RPMI7951 (cell line): ENCODE data around the gene BABAM2. TPM values are rescaled to one million over a fixed set of nuclear protein-coding genes. Genes with fewer than 3 reads are reported as not detected.
"Not testable (repeated sequence)": the region's sequence is repeated elsewhere in the genome, so short reads cannot be mapped to it uniquely, and the experiment has no call there.

ENCODE experiments used
- DNase-seq: peaks from one replicate; pipeline ENCODE4 v3.0.0-alpha.2; 2012; ENCODE audit warnings: low read depth
- total RNA-seq: library from RNA; depleted of rRNA; stranded (reverse); fragments of >200 nt; shearing (Covaris generic); gene quantifications from 2 replicates; pipeline ENCODE4 v1.2.3, GENCODE V29; 2014; rRNA removed

BABAM2 gene
- 41.7 and 54.7 TPM in 2 replicates for total RNA-seq

DNA sequence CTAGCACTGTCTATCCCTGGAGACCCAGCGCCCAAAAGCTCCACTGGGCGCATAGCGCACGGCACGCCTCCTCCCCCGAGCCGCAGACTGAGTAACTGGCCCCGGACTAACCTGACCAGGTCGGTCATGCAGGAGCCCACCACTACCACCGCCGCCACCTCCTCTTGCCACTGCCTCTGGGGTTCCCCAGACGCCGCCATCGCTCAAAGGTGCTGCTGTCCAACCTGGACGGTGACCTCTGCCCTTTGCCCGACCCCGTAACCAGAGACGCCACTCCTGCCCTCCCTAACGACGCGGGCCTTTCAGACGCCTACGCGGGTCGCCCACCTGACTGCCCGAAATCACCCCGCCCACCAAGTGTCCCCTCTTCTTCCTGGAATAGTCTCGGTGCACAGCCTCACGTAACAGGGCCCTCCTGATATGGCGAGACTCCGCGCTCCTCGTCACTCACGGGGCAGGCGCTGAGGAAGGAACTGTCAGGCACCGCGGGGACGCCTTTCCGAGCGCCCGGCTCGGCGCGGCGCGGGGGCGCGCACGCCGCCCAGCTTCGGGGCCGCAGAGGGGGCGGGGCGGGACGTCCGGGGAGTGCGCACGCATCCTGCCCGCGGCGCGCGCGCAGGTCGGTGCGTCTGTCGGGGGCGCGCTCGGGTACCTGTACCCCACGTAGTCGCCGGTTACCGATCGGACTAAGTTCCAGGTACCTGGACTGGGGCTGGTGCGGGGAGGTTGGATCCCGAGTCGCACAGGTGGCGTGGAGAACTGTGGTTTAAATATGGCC is at the start of gene BABAM2, which contains the start of gene RBKS:
TSS of gene BABAM2 (plus strand) at position 584 of the 778 bp plus-strand sequence. CDS start 3,828 bp downstream, outside the sequence.
TSS of gene RBKS (minus strand) at position 242 of the 778 bp plus-strand sequence. CDS start at position 200, 42 bp downstream.
- peak; percentile 85 for DNase-seq

DNA sequence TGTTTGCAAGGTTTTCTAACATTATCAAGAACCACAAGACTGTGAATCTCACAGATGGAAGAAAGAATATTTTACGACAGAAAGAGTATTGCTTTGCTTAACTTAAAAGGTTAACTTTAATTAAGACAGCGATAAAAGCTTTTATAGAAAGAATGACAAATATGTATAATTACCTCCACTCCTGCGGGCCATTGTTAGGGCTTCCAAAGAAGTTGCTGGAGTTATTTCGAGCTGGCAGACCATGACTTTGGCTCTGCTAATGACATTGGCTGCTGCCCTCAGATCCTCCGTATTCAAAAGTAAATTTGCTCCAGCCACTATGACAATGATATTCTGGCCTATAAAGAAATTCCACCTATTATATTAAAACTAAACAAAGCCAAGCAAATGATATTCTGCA is 47.6 kb upstream of the BABAM2 start:
- no peak for DNase-seq

DNA sequence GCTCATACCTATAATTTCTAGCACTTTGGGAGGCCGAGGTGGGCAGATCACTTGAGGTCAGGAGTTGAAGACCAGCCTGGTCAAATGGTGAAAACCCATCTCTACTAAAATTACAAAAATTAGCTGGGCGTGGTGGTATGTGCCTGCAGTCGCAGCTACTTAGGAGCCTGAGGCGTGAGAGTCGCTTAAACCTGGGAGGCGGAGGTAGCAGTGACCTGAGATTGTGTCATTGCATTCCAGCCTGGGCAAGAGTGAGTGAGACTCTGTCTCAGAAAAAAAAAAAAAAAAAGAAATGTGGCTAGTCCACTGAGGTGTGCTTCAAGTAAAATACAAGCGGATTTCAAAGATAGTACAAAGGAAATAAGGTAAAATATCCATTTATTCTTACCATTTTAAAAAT is 46.5 kb upstream of the BABAM2 start:
- DNase-seq: no peak

DNA sequence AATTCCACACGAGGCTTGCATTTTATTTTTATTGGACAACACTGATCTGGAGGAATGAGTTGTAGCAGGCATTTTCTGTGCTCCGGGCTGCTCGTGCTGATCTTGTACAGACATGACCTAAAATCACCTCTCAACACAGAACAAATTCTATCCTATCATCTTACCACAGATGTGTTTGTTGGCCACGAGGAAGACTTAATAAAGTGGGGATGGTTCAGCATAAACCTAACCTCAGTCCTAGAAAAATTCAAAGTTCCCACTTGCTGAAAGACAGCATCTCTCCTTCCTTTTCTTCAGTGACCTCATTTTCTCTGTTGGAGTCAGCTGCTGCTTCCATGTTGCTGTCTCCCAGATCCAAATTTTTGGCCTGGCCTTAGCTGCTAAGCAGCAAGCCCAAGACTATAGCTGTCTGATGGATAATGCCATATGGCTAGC is 45.7 kb upstream of the BABAM2 start:
- DNase-seq: no peak

DNA sequence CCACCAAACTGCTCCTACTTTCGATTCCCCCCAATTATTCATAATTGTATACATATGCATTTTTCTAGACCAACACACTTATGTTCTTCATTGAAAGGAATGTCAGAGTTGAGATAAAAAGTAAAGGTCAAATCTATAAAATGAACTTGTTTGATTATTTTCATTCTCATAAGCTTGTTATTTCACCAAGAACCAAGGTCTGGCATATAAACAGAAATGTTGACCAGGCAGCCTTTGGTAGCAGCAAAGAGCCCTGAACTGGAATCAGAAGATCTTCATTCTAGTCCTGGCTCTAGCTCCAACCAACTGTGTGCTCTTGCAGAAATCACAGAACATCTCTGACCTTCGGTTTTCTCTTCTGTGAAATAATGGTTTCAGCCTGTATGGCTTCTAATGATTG is 43.2 kb upstream of the BABAM2 start:
- no peak for DNase-seq

DNA sequence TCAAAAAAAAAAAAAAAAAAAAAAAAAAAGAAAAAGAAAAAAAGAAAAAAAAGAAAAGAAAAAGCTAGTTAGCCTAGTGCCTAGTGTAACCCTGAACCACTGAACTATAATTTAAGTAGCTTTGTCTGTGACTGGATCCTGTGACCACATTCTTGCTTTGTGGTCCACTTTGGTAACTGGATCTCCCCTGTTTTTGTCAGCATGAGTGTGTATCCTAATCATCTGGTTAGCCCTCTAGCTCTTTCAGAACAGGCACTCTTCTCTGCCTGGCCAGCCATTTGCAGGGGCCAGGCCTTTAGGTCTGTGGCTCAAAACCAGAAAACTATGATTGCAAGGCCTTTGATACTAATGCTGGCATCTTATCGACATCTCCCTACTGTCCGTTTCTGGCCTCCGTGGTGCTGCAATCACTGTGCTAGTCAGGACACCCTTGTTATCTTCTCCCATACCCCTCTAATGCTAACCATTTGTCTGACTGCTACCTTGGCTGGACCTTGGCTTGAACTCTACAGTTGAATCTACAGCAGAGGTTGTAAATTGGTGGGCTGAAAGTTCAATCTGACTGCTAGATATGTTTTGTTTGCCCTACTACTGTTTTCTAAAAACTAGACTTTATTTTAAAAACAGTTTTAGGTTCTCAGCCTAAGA is 40.8 kb upstream of the BABAM2 start:
- peak; percentile 68 for DNase-seq

DNA sequence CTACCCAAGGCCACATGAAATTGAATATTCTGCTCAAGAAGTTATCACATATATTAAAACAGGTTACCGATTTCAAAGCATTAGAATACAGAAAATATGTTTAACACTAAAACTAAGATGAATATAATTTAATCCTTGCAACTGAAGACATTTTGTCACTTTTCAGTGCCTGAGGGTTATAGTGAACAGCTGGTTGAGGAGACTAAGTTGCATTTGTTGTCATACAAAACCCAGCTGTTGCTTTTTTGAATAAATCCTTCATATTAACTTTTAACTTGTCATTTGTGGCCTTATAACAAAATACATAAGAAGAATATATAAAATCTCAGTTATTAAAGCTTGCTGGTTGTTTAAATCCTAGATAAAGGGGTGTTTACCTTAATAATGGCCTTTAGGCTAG is 37.8 kb upstream of the BABAM2 start:
- no peak for DNase-seq

DNA sequence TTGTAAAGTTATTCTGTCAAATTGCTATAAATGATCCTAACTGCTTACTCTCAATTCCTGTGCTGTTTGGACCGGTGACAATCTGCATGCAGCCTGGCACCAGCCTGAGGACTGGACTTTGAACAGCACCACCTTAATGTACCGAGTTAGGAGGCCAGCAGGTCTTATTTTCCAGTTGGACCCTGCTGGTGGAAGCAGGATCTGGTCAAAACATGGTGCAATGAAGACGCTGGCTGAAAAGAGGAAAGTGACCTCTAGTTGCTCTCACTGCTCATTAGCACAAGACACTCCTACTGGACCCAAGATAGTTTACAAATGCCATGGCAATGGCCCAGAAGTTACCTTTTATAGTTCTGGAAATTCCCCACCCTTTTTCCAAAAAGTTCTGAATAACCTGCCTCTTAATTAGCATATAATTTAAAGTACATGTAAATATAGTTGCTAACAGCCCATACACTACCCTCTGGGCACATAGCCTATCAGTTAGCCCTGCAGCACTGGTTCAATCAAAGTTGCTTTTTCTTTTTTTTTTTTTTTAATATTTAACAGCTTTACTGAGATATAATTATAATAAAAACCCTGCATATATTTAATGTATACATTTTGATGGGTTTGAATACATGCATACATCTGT is 36.2 kb upstream of the BABAM2 start:
- no peak for DNase-seq

DNA sequence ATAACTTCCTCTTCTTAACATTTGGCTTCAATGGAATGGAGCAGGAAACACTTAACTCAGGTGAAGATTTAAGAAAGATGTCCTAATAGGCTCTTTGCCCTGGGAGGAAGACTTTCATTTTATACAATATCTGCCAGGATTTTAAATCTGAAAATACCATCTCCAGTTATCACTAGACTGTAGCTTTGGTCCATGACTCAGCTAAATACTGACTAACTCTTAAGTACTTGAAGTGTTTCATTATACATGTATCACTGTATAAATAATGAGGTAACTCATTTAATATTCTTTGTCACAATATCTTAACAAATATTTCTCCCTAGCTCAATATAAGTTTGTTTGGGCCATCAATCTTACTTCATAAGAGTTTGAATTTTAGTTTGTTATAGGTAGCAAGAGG is 35.1 kb upstream of the BABAM2 start:
- peak; percentile 37 for DNase-seq

DNA sequence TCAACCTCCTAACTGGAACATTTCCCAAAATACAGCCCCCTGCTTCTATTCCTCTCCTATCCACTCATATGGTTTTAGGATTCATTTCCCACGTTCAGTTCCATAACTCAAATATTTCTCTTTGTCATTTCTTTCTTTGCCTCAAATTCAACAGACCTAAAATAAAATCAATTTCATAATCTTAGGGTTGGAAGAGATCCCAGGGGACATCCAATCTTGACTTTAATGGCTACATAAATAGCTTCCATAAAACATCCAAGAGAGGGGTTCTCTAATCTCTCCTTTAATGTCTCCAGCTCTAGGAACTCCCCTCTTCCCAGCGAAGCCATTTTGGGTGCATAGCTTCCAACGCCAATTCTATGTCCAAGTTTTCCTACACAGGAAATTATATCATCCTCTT is 34.1 kb upstream of the BABAM2 start:
- no peak for DNase-seq

DNA sequence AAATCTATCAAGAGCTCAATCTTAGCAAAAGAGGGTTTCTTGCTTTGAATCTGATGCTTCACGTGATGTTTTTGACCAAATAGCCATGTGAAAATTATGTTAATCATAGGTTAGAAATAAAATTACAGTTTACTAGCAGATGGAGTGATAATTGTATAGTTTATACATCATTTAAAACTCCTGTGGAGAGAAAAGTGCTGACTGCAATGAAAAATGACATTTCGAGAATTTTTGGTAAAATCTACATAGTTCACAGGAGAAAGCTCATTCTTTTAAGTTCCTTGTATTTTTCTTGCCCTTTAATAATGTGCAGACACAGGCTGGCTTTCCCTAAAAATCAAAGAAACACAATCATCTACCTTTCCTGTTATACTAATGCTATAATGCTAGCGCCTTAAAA is 33.6 kb upstream of the BABAM2 start:
- DNase-seq: no peak

DNA sequence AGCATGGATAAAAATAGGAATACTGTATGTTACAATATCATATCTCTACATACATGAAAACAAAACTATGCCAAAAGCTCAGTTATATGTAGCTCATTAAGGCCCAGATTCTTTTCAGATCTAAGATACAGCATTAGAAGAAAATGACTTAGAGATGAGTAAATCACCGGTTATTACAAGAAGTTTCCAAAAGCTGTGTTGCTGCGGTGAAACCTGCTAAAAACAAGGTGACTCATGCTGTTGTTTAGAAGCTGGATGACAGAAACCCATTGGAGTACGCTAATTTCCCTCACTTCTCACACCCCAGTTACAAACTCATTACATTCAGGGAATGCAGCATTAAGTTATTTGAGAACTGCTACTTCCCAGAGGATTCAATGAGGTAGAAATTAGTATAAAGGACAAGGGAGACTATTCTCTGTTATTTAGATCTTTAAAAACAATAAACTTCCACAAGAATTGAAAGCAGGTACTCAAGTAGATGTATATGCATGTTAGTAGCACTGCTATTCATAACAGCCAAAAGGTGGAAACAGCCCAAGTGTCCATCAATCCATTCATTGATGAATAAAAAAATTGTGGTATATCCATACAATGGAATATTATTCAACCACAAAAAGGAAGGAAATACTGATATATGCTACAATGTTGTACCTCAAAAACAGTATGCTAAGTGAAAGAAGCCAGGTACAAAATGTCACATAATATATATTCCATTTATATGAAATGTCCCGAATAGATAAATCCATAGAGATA is 32.9 kb upstream of the BABAM2 start:
- DNase-seq: peak; percentile 73

DNA sequence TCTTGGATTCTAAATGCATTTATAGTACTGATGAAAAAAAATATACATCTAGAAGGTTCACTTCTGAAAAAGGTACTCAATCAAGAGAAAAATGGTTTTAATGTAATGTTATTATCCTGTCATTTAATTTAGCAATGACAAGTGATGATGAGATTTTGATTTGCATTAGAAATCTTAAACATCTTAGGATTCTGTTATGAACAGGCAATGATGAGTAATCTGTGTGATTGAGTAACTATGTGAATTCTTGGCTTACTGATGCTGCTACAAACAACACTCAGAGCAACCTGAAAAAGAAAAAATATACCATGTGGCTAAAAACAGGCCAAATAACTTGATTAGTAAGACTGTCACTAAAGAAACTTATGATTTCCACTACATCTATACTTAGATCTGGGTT is 30.4 kb upstream of the BABAM2 start:
- DNase-seq: peak; percentile 50

DNA sequence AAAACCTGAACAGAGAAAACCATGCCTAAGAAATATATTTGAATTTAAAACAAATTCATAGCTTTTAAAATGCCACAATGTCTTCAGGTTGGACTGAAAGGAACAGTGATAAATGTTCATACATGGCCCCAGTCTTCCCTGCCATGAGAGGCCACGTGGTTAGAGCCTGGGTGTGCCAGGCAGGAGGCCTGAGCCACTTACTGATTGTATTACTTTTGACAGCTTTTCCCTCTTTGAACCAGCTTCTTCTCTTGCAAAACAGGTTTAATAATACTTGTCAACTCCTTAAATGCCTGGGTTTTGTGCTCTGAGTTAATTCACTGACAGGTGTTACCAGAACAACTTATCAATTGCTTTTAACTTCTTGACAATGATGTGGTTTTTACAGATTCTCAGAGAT is 27.4 kb upstream of the BABAM2 start:
- no peak for DNase-seq

DNA sequence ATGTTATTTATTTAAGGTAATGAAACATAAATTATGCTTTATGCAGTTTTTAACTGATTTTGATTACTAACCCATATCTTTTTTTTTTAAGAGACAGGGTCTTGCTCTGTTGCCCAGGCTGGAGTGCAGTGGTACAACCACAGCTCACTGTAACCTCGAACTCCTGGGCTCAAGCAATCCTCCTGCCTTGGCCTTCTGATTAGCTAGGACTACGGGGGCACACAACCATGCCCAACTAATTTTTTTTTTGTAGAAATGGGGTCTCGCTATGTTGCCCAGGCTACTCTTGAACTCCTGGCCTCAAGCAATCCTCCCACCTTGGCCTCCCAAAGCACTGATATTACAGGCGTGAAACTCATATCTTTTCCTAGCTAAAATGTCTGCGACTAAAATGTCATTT is 26.6 kb upstream of the BABAM2 start:
- DNase-seq: not testable (repeated sequence)

DNA sequence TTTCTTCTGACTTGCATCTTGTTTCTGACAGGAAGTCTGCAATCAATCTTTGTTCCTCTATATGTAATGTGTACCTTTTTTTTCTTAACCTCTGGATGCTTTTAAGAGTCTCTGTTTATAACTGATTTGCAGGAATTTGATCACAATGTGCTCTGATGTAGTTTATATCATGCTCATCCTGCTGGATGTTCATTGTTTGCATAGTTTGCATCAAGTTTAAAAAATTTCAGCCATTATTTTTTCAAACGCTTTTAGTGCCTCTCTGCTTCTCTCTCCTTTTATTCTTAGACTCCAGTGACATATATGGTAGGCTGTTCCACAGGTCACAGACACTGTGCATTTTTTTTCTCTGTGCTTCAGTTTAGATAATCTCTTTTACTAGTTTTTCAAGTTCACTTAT is 24.3 kb upstream of the BABAM2 start:
- no peak for DNase-seq

DNA sequence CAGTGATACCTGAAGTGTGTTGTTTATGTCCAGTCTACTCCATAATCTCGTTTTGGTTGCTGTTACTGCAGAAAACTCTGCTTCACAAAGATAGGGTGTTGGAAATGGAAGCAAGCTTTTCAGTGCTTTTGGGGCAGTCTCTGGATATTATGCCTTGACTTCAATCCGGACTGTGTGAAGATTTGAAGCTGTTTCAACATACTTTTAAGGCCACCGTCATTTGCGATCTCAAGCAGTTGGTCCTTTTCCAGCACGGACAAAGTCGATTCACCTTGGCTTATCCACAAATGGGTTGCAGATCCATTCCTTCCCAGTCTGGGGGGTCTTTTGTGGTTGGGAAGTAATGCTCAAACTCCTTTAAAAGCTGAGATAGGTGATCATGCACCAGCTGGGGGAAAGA is 20.8 kb upstream of the BABAM2 start:
- DNase-seq: no peak

DNA sequence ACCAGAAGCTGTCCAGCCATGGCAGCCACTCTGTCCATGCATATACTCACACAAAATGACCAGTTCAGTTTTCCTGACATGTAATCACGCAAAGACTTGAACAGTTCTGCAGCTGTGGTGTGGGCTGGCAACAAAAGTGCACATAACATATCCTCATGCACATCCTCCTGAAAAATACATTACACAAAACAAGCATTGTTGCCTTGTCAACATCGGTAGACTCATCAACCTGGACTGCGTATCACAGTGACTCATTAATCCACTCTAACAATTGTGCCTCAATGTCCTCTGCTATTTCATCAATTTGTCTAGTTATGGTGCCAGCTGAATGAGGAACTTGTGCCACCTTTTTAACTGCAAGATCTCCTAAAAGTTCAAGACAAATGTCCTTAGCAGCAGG is 19.8 kb upstream of the BABAM2 start:
- peak; percentile 35 for DNase-seq

DNA sequence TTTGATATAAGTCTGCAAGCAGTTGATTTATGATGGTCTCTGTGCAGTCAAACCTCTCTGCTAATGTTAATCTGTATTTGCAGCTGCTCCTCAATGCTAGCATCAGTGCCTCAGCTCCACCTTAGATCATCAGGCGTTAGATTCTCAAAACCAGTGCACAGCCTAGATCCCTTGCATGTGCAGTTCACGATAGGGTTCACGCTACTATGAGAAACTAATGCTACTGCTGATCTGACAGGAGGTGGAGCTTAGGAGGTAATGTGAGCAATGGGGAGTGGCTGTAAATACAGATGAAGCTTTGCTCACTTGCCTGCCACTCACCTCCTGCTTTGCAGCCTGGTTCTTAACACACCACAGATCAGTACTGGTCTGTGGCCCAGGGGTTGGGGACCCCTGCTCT is 18.7 kb upstream of the BABAM2 start:
- no peak for DNase-seq

DNA sequence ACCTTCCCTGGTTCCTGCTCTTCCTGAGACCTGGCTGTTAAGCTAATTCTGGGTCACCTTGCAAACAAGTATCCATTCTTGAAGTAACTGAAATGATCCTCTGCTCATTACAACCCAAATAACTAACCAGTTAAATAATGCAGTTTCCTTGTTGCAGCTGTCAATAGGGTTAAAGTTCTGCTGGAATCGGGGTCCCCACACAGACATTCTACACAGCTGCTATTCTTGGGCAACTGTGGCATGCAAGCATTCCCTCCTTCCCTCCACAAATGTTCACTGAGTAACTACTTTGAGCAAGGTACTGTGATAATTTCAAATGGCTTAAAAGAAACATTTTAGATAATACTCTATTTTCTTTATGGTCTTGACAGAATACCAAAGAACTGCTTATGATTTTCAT is 17.4 kb upstream of the BABAM2 start:
- DNase-seq: no peak

DNA sequence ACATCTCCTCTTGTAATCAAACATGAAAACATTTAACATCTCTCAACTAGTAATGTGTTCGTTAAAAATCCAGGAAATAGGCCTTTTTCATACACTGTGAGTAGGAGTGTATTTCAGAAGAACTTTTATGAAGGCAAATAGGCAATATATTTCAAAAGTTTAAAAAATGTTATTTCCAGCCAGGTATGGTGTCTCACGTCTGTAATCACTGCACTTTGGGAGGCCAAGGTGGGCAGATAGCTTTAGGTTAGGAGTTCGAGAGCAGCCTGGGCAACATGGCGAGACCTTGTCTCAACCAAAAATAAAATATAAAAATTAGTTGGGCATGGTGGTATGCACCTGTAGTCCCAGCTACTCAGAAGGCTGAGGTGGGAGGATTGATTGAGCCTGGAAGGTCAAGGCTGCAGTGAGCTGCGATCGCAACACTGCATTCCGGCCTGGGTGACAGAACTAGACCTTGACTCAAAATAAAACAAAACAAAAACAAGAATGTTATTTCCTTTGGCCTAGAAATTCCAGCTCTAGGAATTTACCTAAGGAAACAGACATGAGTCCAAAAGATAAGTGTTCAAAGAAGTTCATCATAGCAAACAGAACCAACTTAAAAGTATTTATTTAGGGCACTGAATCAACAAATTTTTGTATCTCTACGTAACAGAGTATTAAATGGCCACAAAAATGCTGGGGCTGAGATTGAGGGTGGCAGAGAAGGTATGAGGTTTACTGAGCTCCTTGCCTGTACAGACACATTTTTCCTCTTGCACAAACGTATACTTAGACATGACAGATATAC is 15.2 kb upstream of the BABAM2 start:
- no peak for DNase-seq
